ENCODE measurements around the gene APBB1IP. TPM values are rescaled to one million over a fixed set of nuclear protein-coding genes. Genes with fewer than 3 reads are reported as not detected.

APBB1IP gene
- total RNA-seq, 1 experiment from 2014 or later, result 0.22 TPM

DNA sequence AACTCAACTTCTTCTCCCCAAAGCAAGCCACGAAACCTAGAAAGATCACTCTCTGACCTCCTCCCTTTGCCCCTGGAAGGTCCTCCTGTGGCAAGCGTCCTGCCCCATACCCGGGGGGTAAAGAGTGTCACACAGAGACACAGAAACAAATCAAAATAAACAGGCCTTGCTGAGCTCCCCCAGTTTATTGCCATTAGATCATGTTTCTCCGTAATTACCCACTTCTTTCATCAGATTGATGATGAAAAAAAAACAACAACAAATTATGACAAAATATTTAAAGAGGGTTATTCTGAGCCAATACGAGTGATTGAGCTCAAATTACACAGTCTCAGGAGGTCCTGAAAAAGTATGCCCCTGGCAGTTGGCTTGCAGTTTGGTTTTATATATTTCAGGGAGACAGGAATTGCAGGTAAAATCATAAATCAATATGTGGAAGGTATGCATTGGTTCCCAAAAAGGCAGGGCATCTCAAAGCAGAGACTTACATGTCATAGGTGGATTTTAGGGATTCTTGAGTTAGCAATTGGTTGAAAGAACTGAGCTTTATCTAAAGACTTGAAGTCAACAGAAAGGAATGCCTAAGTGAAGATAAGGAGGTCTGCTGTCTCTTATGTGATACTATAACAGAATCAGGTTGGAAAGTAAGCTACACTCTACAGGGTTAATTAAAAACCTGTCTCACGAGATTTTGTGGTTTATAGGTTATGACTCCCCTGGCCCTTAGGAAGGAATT lies 86.2 kb downstream of the APBB1IP start:
- DNase-seq (ENCODE audit: low spot score), result no peak
- ChIA-PET CTCF (interaction anchor here (0.6 to 2.4 kb wide), 2 partner anchors 10 to 204 kb away, joined by 3 to 23 read pairs; no protein-coding TSS in a partner anchor), POLR2A (no interaction called here)
- no peak for ATAC-seq
- Mint-ChIP-seq H3K36me3 (peaks cover 10% of the 10 kb centered on the region; the same call in 1 of the 2 replicates), H3K27me3 (ENCODE audit: low read depth) (no peaks in the 10 kb centered on the region), H3K9me3 (peaks cover 13% of the 10 kb centered on the region), H3K27ac (no peak overlapping the region), H3K4me1 (peaks cover 5% of the 10 kb centered on the region; the same call in 1 of the 2 replicates), H3K4me3 (no peak overlapping the region)
- TF ChIP-seq PRRX2 (CRISPR knock-in tag; IDR thresholded peaks at IDR 0.05), result no peak
- TF ChIP-seq, protein P1, sequence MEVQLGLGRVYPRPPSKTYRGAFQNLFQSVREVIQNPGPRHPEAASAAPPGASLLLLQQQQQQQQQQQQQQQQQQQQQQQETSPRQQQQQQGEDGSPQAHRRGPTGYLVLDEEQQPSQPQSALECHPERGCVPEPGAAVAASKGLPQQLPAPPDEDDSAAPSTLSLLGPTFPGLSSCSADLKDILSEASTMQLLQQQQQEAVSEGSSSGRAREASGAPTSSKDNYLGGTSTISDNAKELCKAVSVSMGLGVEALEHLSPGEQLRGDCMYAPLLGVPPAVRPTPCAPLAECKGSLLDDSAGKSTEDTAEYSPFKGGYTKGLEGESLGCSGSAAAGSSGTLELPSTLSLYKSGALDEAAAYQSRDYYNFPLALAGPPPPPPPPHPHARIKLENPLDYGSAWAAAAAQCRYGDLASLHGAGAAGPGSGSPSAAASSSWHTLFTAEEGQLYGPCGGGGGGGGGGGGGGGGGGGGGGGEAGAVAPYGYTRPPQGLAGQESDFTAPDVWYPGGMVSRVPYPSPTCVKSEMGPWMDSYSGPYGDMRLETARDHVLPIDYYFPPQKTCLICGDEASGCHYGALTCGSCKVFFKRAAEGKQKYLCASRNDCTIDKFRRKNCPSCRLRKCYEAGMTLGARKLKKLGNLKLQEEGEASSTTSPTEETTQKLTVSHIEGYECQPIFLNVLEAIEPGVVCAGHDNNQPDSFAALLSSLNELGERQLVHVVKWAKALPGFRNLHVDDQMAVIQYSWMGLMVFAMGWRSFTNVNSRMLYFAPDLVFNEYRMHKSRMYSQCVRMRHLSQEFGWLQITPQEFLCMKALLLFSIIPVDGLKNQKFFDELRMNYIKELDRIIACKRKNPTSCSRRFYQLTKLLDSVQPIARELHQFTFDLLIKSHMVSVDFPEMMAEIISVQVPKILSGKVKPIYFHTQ (CRISPR knock-in tag; IDR thresholded peaks at IDR 0.05), result no peak
- TF ChIP-seq ZNF232 (CRISPR knock-in tag; IDR thresholded peaks at IDR 0.05), result no peak

DNA sequence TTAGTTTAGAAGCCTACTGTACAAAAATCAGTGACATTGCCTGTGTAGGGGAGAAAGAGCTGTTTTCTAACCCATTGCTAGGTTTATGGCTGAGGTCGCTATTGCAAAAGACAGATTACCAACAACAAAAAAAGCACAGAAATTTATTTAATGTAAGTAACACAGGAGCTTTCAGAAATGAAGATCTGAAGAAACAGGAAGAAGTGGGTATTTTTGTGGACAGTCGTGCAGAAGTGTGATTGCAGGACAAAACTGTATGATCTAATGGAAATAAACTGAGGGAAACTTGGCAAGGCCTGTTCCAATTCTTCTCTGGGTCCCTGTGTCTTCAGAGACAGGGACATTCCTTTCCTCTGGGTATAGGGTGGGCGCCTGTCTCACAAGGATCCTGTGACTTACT lies 87.4 kb downstream of the APBB1IP start:
- ATAC-seq (no peak), DNase-seq (ENCODE audit: low spot score) (no peak)
- H3K9me3 Mint-ChIP-seq, result peaks cover under 1% of the 10 kb centered on the region
- TF ChIP-seq ESRRA (CRISPR knock-in tag; IDR thresholded peaks at IDR 0.05; ENCODE audit: borderline replicate concordance) (no peak), NFATC4 (CRISPR knock-in tag; IDR thresholded peaks at IDR 0.05) (no peak), CBFB (CRISPR knock-in tag; IDR thresholded peaks at IDR 0.05; ENCODE audit: low read depth) (no peak)
- TF ChIP-seq, protein P2, sequence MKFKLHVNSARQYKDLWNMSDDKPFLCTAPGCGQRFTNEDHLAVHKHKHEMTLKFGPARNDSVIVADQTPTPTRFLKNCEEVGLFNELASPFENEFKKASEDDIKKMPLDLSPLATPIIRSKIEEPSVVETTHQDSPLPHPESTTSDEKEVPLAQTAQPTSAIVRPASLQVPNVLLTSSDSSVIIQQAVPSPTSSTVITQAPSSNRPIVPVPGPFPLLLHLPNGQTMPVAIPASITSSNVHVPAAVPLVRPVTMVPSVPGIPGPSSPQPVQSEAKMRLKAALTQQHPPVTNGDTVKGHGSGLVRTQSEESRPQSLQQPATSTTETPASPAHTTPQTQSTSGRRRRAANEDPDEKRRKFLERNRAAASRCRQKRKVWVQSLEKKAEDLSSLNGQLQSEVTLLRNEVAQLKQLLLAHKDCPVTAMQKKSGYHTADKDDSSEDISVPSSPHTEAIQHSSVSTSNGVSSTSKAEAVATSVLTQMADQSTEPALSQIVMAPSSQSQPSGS (CRISPR knock-in tag; IDR thresholded peaks at IDR 0.05; ENCODE audit: borderline replicate concordance, low read depth), result no peak
- TF ChIP-seq, protein P3, sequence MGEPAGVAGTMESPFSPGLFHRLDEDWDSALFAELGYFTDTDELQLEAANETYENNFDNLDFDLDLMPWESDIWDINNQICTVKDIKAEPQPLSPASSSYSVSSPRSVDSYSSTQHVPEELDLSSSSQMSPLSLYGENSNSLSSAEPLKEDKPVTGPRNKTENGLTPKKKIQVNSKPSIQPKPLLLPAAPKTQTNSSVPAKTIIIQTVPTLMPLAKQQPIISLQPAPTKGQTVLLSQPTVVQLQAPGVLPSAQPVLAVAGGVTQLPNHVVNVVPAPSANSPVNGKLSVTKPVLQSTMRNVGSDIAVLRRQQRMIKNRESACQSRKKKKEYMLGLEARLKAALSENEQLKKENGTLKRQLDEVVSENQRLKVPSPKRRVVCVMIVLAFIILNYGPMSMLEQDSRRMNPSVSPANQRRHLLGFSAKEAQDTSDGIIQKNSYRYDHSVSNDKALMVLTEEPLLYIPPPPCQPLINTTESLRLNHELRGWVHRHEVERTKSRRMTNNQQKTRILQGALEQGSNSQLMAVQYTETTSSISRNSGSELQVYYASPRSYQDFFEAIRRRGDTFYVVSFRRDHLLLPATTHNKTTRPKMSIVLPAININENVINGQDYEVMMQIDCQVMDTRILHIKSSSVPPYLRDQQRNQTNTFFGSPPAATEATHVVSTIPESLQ (CRISPR knock-in tag; IDR thresholded peaks at IDR 0.05), result no peak
- TF ChIP-seq, protein P4, sequence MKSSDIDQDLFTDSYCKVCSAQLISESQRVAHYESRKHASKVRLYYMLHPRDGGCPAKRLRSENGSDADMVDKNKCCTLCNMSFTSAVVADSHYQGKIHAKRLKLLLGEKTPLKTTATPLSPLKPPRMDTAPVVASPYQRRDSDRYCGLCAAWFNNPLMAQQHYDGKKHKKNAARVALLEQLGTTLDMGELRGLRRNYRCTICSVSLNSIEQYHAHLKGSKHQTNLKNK (CRISPR knock-in tag; IDR thresholded peaks at IDR 0.05), result no peak
- TF ChIP-seq, protein P5, sequence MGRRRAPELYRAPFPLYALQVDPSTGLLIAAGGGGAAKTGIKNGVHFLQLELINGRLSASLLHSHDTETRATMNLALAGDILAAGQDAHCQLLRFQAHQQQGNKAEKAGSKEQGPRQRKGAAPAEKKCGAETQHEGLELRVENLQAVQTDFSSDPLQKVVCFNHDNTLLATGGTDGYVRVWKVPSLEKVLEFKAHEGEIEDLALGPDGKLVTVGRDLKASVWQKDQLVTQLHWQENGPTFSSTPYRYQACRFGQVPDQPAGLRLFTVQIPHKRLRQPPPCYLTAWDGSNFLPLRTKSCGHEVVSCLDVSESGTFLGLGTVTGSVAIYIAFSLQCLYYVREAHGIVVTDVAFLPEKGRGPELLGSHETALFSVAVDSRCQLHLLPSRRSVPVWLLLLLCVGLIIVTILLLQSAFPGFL (CRISPR knock-in tag; IDR thresholded peaks at IDR 0.05; ENCODE audit: borderline replicate concordance), result no peak
- no peak overlapping the region for H3K4me3 Mint-ChIP-seq
- 0 out of 2 replicates have a peak, but pooled peaks cover 1% of the 10 kb centered on the region for H3K36me3 Mint-ChIP-seq
- no peak overlapping the region for H3K27ac Mint-ChIP-seq
- H3K4me1 Mint-ChIP-seq, result peaks cover 5% of the 10 kb centered on the region; the same call in 1 of the 2 replicates
- POLR2A ChIA-PET, result no interaction called here
- H3K27me3 Mint-ChIP-seq (ENCODE audit: low read depth), result no peaks in the 10 kb centered on the region
- CTCF ChIA-PET, result interaction anchor here (2.4 kb wide), 1 partner anchor 9 kb away, joined by 23 read pairs; no protein-coding TSS in a partner anchor

DNA sequence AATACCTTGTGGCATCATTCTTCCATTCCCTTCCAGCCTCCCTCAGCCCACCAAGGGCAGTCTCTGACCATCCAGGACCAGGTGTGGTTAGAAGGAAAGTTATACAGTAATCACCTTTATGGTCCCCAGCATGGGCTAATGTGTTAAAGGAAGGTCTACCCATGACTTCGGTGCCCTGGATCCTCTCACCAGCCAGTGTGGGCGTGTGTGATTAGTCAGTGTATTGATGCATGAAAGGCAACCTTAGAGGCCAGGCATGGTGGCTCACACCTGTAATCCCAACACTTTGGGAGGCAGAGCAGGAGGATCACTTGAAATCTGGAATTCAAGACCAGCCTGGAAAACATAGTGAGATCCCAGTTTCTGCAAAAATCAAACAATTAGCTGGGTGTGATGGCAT lies 88.9 kb downstream of the APBB1IP start:
- ChIA-PET POLR2A (no interaction called here), CTCF (interaction anchor here (0.7 to 1.1 kb wide), 2 partner anchors 10 to 234 kb away, joined by 3 to 7 read pairs; no protein-coding TSS in a partner anchor)
- H3K27me3 Mint-ChIP-seq (ENCODE audit: low read depth), result no peaks in the 10 kb centered on the region

More for the DNA sequence above, 88.9 kb downstream of the APBB1IP start:
- DNase-seq (ENCODE audit: low spot score) (no peak), ATAC-seq (no peak)
- TF ChIP-seq FOXP1 (CRISPR knock-in tag; IDR thresholded peaks at IDR 0.05; ENCODE audit: borderline replicate concordance), result no peak
- no peak for TF ChIP-seq NR1H2 (CRISPR knock-in tag; IDR thresholded peaks at IDR 0.05)
- no peak for TF ChIP-seq ZNF416 (CRISPR knock-in tag; IDR thresholded peaks at IDR 0.05)
- TF ChIP-seq, protein P6, sequence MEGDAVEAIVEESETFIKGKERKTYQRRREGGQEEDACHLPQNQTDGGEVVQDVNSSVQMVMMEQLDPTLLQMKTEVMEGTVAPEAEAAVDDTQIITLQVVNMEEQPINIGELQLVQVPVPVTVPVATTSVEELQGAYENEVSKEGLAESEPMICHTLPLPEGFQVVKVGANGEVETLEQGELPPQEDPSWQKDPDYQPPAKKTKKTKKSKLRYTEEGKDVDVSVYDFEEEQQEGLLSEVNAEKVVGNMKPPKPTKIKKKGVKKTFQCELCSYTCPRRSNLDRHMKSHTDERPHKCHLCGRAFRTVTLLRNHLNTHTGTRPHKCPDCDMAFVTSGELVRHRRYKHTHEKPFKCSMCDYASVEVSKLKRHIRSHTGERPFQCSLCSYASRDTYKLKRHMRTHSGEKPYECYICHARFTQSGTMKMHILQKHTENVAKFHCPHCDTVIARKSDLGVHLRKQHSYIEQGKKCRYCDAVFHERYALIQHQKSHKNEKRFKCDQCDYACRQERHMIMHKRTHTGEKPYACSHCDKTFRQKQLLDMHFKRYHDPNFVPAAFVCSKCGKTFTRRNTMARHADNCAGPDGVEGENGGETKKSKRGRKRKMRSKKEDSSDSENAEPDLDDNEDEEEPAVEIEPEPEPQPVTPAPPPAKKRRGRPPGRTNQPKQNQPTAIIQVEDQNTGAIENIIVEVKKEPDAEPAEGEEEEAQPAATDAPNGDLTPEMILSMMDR (IDR thresholded peaks at IDR 0.05), result no peak
- no peak for TF ChIP-seq OVOL2 (CRISPR knock-in tag; IDR thresholded peaks at IDR 0.05; ENCODE audit: borderline replicate concordance)
- Mint-ChIP-seq H3K4me3 (no peak overlapping the region), H3K9me3 (no peaks in the 10 kb centered on the region), H3K4me1 (peaks cover 5% of the 10 kb centered on the region; the same call in 1 of the 2 replicates), H3K36me3 (no peaks in the 10 kb centered on the region), H3K27ac (no peak overlapping the region)
